Kidney tubule cell (primary cell): ENCODE measurements around the gene MLEC.
"Not testable (repeated sequence)": the region's sequence is repeated elsewhere in the genome, so short reads cannot be mapped to it uniquely, and the experiment has no call there.

ENCODE experiments used
- DNase-seq: peaks from one replicate; pipeline ENCODE4 v3.0.0-alpha.2; 2018; ENCODE audit warnings: low spot score

The MLEC gene

DNA sequence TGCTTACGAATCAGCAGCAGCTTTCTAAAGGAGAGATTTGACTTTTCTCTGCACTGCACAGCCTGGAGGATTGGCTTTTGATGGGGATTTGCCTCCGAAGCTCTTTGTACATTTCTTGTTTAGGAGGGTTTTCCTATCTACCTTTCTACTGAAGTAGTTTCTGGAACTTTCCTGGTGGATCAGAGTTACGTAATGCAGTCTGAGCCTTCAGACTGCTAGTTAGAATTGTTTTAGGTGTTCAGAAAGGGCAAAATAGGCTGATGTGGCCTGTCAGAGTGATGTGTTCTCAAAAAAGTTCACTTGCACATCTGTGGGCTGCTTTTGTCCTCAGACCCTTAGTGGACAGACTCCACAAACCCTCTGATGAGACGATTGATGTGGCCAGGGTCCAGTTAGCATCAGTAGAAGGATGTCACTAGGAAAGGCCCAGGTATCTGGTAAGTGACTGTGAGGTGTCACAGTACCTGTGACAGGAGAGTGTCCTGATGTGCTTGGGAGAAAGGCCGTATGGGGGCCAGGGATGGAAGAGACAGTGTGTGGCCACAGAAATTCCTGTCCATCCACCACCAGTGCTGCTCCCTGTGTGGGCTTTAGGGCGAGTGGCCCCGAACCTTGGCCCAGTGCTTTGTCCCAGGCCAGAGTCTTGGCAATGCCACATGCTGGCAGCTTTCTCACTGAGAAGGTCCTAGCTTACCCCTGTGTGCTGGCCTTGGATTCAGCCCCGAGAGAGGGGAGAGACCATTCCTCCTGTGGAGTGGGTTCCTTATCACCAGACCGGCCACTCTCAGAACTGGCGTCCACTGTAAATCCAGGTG is 34.2 kb downstream of the MLEC start:
- DNase-seq = no peak

GRCh38 chr12:120721866-120722265 is 34.9 kb downstream of the MLEC start:
- no peak for DNase-seq

GRCh38 chr12:120722784-120723183 is 35.8 kb downstream of the MLEC start:
- DNase-seq = no peak

DNA sequence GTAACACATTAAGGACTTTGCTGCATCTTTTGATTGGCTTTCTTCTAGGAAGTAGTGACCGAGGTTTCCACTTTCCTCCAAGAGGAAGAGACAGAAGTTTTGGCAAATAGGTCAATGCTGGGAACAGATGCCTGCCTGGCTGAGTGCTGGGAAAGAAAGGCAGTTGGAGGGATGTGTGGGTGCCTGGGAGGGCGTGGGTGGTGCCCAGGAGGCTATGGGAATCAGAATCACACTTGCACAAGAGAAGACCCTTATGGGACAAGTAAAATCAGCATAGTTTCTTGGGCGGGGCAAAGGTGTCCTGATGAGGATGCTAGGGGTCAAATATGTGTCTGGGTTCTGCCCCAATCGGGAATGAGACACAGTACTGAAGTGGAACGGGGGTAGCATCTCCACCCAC is 37.8 kb downstream of the MLEC start:
- no peak for DNase-seq

DNA sequence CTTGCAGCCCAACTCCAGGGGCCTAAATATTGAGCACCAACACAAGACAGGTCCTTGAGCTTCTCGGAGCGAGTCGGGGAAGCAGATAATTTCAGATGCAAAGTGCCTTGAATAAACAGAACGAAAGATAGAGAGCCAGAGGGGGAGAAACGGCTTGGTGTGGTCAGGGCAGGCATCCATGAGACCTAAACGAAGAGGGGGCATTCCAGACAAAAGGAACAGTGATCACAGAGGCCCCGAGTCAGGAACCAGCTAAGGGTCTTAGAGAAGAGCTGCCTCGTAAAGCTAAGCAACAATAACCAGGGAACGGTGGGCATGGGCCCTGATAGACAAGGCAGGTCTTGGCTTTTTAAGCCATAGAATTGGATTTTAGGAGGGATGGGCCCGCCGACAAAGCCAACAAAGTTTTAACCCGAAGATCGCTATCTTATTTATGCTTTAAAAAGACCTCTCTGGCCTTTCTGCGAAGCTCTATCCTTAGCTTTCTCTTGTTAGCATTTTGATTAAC is 38.3 kb downstream of the MLEC start:
- no peak for DNase-seq

GRCh38 chr12:120725659-120726509 is 38.9 kb downstream of the MLEC start, which contains the start of gene ACADS:
ACADS (plus strand) TSS chr12:120725826; CDS start chr12:120725886, 60 bp downstream.
- peak; percentile 89 for DNase-seq

- no peak for DNase-seq
These were observed 39.5 kb downstream of the MLEC start for GRCh38 chr12:120726510-120726793.

DNA sequence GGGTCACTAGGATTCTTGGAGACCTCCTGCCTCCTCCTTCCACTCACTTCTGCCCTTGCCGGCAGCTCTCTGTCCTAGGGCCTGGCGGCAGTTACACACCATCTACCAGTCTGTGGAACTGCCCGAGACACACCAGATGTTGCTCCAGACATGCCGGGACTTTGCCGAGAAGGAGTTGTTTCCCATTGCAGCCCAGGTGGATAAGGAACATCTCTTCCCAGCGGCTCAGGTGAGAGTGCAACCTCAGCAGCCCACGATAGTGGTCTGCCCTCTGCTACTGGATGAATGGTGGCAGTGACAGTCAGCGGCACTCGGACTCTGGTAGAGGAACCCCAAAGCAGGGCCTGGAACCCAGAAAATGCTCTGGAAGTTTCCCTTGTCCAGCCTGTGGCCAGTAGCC is 40.0 kb downstream of the MLEC start:
- no peak for DNase-seq

DNA sequence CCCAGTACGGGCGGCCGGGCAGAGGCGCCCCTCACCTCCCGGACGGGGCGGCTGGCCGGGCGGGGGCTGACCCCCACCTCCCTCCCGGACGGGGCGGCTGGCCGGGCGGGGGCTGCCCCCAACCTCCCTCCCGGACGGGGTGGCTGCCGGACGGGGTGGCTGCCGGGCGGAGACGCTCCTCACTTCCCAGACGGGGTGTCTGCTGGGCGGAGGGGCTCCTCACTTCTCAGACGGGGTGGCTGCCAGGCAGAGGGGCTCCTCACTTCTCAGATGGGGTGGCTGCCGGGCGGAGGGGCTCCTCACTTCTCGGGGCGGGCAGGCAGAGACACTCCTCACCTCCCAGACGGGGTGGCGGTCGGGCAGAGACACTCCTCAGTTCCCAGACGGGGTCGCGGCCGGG is 45.2 kb downstream of the MLEC start:
- not testable (repeated sequence) for DNase-seq

DNA sequence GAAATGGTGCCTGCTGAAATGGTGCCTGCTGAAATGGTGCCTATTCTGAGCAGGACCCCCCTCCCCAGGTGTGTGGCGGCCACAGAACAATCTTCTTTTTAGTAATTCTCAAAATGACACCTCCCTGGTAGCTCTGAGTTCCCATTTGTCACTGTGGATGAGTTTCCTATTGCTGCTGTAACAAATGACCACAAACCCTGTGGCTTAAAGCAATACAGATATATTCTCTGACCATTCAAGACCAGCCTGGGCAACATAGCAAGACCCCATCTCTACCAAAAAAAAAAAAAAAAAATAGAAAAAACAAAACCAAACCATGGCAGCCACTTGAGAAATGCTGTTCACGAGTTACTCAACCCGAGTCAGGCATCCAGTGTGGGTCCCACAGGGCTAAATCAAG is 46.6 kb downstream of the MLEC start:
- no peak for DNase-seq

GRCh38 chr12:120734210-120734609 is 47.3 kb downstream of the MLEC start:
- DNase-seq = no peak

GRCh38 chr12:120735181-120735580 is 48.2 kb downstream of the MLEC start:
- no peak for DNase-seq

DNA sequence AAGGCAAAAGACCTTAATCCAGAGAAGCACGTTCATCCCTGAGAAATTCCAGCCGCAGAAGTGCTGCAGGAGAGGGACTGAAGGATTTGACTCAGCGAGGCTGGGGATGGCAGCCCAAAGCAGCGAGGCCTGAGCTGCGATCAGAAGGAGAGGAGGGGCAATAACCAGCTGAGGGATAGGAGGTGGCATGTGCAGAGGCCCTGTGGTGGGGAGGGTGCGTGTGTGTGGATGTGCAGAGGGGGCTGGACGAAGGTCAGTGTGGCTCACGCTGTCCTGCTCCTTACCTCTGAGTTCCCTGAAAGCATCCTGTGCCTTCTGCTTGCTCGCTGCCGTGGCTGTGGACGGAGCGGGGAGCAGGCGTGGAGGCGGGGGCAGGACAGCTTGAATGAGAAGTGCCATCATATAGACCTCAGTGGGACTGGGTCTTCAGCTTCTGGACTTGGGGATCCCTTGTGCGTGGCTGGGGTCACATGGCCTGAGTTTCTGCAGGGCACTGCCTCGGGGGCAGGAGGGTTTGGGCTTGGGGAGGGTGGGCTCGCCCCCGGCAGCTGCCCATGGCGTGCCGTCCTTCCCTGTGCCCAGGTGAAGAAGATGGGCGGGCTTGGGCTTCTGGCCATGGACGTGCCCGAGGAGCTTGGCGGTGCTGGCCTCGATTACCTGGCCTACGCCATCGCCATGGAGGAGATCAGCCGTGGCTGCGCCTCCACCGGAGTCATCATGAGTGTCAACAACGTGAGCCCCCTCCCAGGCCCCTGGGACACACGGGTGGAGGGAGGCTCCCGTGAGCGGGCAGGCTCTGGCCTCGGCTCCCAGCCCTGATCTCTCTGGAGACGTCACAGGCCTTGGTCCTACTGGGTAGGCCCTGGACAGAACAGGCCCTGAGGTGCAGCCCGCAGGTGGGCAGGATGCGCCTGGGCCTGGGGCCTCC is 49.7 kb downstream of the MLEC start:
- no peak for DNase-seq

GRCh38 chr12:120737557-120738251 is 50.8 kb downstream of the MLEC start:
- DNase-seq = no peak

DNA sequence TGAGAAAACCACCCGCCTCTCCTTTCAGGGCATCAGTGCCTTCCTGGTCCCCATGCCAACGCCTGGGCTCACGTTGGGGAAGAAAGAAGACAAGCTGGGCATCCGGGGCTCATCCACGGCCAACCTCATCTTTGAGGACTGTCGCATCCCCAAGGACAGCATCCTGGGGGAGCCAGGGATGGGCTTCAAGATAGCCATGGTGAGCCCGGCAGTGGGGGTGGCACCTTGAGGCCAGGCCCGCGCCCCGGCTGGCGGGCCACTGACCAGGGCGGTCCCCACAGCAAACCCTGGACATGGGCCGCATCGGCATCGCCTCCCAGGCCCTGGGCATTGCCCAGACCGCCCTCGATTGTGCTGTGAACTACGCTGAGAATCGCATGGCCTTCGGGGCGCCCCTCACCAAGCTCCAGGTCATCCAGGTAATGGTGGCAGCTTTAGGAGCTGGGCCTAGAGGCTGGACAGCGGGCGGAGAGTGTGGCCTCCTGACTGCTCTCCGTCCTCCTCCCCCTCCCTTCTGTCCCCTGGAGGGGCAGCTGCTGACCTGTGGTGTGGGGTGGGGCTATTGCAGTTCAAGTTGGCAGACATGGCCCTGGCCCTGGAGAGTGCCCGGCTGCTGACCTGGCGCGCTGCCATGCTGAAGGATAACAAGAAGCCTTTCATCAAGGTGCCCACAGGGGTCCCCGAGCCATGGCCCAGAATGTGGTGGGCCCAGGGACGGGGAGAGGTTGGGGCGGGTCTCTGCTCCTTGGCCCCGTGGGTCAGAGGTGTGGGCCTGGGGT is 51.5 kb downstream of the MLEC start:
- DNase-seq = no peak

DNA sequence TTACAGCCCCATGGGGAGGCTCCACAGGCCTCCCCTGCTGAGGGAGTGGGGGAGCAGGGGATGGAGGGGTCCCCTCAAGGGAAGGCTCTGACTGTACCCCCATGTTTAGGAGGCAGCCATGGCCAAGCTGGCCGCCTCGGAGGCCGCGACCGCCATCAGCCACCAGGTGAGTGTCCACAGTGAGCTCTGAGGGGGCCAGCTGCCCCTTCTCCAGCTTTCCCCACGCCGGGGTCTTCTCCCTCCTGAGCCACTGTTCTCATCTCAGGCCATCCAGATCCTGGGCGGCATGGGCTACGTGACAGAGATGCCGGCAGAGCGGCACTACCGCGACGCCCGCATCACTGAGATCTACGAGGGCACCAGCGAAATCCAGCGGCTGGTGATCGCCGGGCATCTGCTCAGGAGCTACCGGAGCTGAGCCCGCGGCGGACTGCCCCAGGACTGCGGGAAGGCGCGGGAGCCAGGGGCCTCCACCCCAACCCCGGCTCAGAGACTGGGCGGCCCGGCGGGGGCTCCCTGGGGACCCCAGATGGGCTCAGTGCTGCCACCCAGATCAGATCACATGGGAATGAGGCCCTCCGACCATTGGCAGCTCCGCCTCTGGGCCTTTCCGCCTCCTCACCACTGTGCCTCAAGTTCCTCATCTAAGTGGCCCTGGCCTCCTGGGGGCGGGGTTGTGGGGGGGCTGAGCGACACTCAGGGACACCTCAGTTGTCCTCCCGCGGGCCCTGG is 52.2 kb downstream of the MLEC start:
- DNase-seq = no peak

DNA sequence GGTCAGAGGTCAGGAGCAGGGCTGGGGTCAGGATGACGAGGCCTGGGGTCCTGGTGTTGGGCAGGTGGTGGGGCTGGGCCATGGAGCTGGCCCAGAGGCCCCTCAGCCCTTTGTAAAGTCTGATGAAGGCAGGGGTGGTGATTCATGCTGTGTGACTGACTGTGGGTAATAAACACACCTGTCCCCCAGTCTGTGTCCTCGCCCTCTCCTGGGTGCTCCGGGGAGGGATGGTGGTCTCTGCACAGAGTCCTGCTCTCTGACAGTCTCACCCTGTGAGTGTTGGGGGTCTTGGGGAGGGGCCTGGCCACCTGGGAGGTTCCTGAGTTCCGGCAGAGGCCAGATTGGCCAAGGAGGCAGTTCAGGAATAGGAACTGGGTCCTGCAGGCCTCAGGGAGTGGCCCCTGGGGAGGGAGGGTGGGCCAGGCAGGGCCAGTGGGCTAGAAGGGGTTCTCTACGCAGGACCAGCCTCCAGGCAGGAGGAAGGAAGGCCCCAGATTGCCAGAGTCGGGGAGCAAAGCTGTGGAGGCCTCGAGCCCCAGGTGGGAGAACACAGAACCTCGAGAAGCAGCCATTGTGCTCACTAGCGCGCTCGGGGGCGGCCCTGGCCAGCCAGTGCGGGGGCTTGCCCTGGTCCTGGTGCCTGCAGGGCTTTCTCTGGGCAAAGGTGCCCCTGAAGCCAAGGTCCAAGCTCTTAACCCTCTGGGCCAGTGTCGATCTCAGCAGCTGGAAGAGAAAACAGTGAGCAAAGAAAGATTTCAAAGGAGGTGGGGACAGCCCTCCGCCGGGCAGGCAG is 53.1 kb downstream of the MLEC start:
- DNase-seq = no peak

DNA sequence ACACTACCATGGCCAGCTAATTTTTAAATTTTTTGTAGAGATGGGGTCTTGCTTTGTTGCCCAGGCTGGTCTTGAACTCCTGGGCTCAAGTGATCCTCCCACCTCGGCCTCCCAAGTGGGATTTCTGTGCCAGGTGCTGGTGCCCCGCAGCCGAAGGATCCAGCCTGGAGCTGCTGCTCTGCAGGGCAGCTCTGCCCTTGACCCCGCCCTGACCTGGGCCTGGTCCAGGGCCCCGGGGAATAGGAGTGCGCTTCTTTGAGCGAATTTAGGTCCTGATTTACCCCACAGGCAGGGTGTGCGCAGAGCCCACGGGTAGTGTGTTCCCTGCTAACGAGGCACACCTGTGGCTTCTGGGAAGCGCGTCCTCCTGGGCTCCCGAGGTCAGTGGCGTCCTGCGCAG is 53.9 kb downstream of the MLEC start:
- no peak for DNase-seq
